Urinary bladder (tissue), 4 donors: ENCODE data around the gene SETD3. TPM values are rescaled to one million over a fixed set of nuclear protein-coding genes. Genes with fewer than 3 reads are reported as not detected.

Source experiments
- DNase-seq: peaks from one replicate; pipeline ENCODE4 v3.0.0-alpha.2; 2015; ENCODE audit errors: extremely low spot score
- H3K27ac ChIP-seq: one replicate; pipeline ENCODE4 v1.5.1; 2013; ENCODE audit warnings: low read depth, mild to moderate bottlenecking, moderate library complexity
- H3K36me3 ChIP-seq: one replicate; pipeline ENCODE4 v1.6.1; 2013; ENCODE audit warnings: mild to moderate bottlenecking, moderate library complexity; ENCODE audit not compliant: insufficient read depth
- H3K4me1 ChIP-seq: one replicate; pipeline ENCODE4 v1.6.1; 2013; ENCODE audit warnings: mild to moderate bottlenecking, moderate library complexity; ENCODE audit not compliant: insufficient read depth
- H3K4me3 ChIP-seq: one replicate; pipeline ENCODE4 v1.5.1; 2013; ENCODE audit warnings: low read depth, low read length
- WGBS: extraction: QIAGEN DNeasy Blood & Tissue Kit; methylation state at CpG from one replicate; pipeline ENCODE4 v1.1.7; 2013; 5-methylcytosine and 5-hydroxymethylcytosine counted together
- polyA plus RNA-seq: library from polyadenylated mRNA; stranded (reverse); fragments of 200-250 nt; gene quantifications from one replicate; pipeline ENCODE4 v1.2.3, GENCODE V29; 2013
- total RNA-seq: library from RNA; depleted of rRNA; stranded (reverse); fragments of >200 nt; gene quantifications from one replicate; pipeline ENCODE4 v1.2.3, GENCODE V29; 2014
- donor health status: healthy with polysubstance abuse.
- donor health status: healthy.

SETD3 gene
- total RNA-seq (72.1 TPM), polyA plus RNA-seq (68.6 TPM)

DNA sequence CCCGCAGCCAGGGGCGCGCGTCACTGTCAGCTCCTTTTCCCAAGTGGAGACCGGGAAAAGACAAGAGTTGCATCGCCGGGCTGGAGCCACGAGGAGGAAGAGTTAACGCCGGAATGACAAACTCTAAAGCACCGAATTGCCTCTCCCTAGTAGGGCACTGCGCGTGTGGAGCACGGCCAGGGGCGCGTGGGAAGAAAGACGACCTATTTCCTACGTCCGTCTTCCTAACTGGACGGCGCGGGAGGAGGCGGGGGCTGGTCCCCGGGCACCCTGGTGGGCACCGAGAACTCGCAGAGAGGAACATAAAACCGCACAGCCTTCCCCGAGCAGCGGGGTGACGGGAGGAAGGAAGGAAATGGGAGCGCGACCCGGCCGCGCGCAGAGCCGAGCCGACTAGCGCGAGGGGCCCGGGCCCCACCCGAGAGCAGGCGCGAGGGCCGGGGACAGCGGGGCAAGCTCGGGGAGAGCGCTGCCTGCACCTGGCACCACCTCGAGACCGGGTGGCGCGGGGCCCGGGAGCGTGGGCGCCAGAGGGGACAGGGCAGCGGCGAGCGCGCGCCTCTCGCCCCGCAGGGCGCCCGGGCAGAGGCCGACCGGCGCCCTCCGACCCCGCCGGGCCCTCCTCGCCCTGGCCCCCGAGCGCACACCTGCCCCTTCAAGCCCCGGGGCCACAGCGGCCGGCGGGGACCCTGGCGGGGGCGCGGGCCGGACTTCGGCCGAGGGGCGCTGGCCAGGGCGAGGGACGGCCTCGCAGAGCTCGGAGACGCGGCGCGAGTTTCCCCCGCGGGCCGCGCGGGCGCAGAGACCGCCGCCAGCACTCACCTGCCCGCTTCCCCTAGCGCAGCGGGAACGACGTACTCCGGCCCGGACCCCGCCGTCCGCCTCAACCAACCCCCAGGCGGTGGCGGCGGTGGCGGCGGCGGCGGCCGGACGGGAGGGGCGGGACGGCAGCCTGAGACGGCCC, at the start of gene SETD3:
TSS of gene SETD3 (minus strand) at position 954 of the 964 bp plus-strand sequence. CDS start 15,054 bp downstream, outside the sequence.
- WGBS, result under 1% methylated on average over 122 of the region's 122 CpGs
- H3K36me3 ChIP-seq, result no peaks in the 10 kb centered on the region
- H3K27ac ChIP-seq, result peak within 1 kb of the TSS; percentile 95
- H3K4me1 ChIP-seq, result peaks cover 3% of the 10 kb centered on the region
- DNase-seq, result no peak
- H3K4me3 ChIP-seq, result peak within 1 kb of the TSS; percentile 99

GRCh38 chr14:99529899-99530298, 49.2 kb upstream of the SETD3 start:
- no peak overlapping the region for H3K27ac ChIP-seq
- no peak overlapping the region for H3K4me3 ChIP-seq
- no peak for DNase-seq
- H3K36me3 ChIP-seq, result no peaks in the 10 kb centered on the region
- no peaks in the 10 kb centered on the region for H3K4me1 ChIP-seq
- 78% methylated on average over 4 of the region's 4 CpGs for WGBS

- H3K4me3 ChIP-seq, result no peak overlapping the region
- H3K4me1 ChIP-seq, result no peaks in the 10 kb centered on the region
- no peak for DNase-seq
- WGBS, result 84% methylated on average over 19 of the region's 19 CpGs
- H3K36me3 ChIP-seq, result no peaks in the 10 kb centered on the region
- H3K27ac ChIP-seq, result no peak overlapping the region
Measured at GRCh38 chr14:99527427-99528076, 46.9 kb upstream of the SETD3 start.

DNA sequence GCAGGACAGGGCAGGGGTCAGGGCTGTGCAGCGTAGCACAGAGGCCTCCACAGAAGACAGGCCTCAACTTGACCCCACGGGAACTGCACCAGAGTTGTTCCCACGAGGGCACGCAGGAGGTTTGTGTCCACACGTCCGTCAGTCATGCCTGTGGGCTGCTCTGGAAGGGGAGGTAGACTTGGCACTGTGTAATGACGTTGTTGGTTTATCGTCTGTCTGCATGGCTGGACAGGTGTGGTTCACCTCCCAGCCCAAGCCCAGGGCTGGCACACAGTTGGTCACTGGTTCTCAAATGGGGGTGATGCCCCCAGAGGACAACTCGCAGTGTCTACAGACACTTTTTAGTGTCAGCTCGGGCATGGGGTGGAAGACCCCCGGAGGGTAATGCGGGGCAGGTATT, 46.4 kb upstream of the SETD3 start:
- 84% methylated on average over 12 of the region's 12 CpGs for WGBS

GRCh38 chr14:99525699-99526080, 45.0 kb upstream of the SETD3 start:
- 85% methylated on average over 12 of the region's 12 CpGs for WGBS
- no peak for DNase-seq
- Histone ChIP-seq H3K36me3 (no peaks in the 10 kb centered on the region), H3K4me1 (no peaks in the 10 kb centered on the region), H3K27ac (no peak overlapping the region), H3K4me3 (no peak overlapping the region)

More for the DNA sequence above, 46.4 kb upstream of the SETD3 start:
- DNase-seq, result no peak
- no peaks in the 10 kb centered on the region for H3K36me3 ChIP-seq
- no peak overlapping the region for H3K4me3 ChIP-seq
- no peak overlapping the region for H3K27ac ChIP-seq
- no peaks in the 10 kb centered on the region for H3K4me1 ChIP-seq

DNA sequence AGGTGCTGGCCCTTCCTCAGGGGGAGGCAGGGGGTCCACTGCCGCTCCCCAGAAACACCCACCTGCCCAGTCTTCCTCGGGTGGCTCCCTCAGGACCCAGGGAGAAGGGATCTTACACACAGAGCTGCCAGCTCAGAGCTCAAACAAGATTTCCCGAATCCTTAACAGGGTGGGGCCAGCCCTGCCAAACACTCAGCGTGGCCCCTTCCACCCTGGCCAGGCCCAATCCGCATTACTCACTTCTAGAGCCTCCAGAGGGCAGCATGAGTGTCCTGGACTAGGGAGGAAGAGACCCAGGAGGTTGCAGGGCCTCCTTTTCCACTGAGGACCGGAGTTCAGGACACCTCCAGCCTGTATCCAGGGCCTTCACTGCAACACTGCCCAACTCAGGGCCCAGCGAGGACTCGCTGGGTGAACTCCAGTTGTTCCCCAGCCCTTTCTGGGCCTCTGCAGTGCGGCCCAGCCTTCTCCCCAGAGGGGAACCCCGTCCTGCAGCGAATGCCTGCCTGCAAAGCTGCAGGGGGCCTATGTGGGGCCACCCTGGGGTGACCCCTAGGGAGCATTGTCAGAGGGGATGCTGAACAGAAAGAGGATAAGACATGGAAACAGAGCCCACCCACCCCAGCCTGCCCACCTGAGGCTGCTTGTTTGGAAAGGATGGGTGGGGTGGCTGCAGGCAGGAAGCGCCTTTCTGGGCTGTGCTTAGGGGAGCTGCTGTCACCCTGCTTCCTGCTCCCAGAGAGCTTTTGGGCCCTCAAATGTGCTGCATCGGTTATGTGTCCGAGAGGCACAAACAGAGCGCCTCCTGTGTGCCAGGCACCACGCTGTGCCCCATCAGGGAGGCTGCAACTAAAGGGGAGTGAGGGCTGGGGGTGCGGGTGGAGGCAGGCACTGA, 44.4 kb upstream of the SETD3 start:
- WGBS, result 56% methylated on average over 17 of the region's 17 CpGs
- no peak overlapping the region for H3K4me3 ChIP-seq
- no peaks in the 10 kb centered on the region for H3K4me1 ChIP-seq
- DNase-seq, result no peak
- no peaks in the 10 kb centered on the region for H3K36me3 ChIP-seq
- H3K27ac ChIP-seq, result no peak overlapping the region

DNA sequence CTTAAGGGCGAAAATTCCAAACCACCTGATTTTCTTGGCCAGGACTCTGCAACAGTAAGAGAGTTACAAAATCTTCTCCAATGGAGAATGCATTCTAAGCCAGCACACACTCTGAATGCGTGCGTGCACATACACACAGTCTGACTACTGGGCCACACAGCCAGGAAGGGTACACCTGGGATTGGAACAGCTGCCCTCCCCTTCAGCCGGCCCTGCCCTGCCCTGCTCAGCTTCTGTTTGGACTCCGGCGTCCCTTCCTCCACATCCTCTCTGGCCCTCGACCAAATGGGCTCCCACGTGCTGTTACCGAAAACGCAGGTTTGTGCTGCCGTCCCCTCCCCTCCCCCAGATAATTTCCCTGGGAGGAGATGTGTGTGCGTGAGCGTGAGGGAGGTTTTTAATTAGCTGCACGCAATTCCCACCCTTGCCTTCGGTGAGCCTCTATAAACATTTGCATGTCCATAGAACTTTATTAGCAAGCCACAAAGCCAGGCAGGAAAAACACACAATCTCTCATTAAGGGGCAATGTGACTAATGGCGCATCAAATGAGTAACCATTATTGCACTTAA, 43.5 kb upstream of the SETD3 start:
- H3K4me3 ChIP-seq, result no peak overlapping the region
- no peak overlapping the region for H3K27ac ChIP-seq
- 47% methylated on average over 16 of the region's 16 CpGs for WGBS
- DNase-seq, result no peak
- no peaks in the 10 kb centered on the region for H3K36me3 ChIP-seq
- H3K4me1 ChIP-seq, result no peaks in the 10 kb centered on the region

DNA sequence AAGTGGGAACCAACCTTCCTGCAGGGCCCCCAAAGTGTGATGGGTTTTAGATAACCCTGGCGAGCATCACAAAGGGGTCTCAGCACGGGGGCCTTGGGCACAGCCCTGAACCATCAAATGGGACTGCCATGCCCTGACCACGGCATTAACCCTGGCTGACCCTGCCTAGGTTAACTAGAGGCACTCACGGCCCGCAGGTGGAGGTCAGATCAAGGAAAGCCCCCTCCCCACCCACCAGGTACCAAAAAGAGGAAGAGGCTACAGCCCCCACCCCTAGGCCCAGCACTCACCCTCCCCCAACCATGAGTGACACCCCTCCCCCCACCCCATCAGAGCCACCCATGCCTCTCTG, 43.0 kb upstream of the SETD3 start:
- Histone ChIP-seq H3K4me1 (no peaks in the 10 kb centered on the region), H3K27ac (no peak overlapping the region), H3K36me3 (no peaks in the 10 kb centered on the region), H3K4me3 (no peak overlapping the region)
- 61% methylated on average over 5 of the region's 5 CpGs for WGBS
- no peak for DNase-seq

- H3K27ac ChIP-seq, result peak overlapping the region; percentile 46
- DNase-seq, result no peak
- no peaks in the 10 kb centered on the region for H3K36me3 ChIP-seq
- no peaks in the 10 kb centered on the region for H3K4me1 ChIP-seq
- H3K4me3 ChIP-seq, result no peak overlapping the region
- 29% methylated on average over 14 of the region's 14 CpGs for WGBS
Measured at GRCh38 chr14:99522934-99523703, 42.5 kb upstream of the SETD3 start.

DNA sequence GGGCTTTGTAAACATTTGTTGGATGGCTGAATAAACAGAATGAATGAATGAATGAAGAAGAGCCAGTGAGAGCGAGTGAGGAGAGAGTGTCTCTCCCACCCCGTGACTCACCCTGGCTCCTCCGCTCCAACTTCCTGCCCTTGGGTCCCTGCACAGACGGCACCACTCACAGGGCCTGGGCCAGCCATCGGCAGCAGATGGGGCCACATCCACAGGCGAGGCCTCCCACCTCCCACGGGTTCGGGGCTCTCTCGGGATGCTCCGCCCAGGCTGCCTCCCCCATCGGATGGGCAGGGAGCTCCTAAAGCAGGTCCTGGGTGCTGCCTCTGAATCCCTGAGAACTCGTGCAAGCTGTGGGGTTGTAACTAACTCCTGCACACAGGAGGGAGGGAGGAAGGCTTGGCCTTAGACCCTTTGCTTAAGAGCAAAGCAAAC, 41.8 kb upstream of the SETD3 start:
- DNase-seq, result no peak
- WGBS, result 18% methylated on average over 12 of the region's 12 CpGs
- Histone ChIP-seq H3K4me1 (no peaks in the 10 kb centered on the region), H3K27ac (no peak overlapping the region), H3K4me3 (no peak overlapping the region), H3K36me3 (no peaks in the 10 kb centered on the region)

DNA sequence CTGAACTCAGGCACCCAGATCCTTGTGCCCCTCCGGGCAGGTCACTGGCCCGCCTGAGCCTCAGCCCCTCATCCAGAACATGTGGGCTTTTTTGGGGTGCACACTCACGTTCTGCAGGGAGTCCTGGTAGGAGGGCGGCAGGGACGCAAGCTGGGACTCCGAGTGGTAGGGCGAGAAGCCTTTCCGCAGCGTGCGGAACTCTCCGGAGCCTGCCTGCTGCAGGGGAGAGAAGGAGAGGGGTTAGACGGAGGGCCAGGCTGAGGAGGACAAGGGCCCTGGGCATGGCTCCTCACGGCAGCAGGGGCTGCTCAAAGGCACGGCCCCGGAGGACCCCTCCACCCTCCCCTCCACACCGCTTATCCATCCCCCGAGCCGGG, 41.4 kb upstream of the SETD3 start:
- no peak for DNase-seq
- 69% methylated on average over 18 of the region's 18 CpGs for WGBS
- no peaks in the 10 kb centered on the region for H3K4me1 ChIP-seq
- H3K36me3 ChIP-seq, result no peaks in the 10 kb centered on the region
- H3K27ac ChIP-seq, result no peak overlapping the region
- no peak overlapping the region for H3K4me3 ChIP-seq

DNA sequence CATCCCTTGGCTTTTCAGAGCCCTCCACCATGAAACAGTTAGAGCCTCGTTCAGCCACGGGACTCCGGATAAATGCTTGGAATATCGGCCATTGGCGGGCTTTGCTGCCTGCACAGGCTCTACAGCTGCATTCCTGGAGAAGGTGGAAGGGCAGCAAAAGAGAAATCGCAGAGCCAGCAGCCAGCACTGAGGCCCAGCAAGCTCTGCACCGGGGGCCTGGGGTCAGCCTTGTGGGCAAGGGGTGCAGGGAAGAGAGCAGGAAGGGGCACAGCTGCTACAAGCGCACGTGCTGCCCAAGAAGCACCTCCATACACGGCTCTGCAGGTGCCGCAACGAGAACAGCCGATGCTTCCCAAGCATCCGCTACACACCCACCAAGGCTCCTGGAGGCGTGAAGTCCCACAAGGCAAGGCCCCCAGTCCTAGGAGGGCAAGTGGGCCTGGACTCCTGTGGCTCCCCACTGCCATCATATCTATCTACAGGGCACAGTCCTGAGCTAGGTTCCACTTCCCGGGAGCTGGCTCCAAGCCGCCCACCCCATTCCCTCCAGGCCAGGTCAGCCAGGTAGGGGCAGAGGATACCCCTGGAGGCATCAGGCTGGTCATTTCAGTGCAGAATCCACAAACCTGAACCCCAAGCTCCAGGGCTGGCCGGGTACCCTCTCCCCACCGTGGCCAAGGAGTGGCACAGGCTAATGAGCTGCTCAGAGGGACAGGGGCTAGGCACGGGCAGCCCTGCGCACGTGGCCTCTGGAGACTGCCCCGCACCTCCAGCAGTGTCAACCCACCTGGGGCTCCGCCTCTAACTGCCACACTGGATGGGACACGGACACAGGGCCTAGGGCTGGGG, 40.7 kb upstream of the SETD3 start:
- no peaks in the 10 kb centered on the region for H3K36me3 ChIP-seq
- H3K27ac ChIP-seq, result no peak overlapping the region
- H3K4me3 ChIP-seq, result no peak overlapping the region
- 91% methylated on average over 25 of the region's 25 CpGs for WGBS
- DNase-seq, result no peak
- no peaks in the 10 kb centered on the region for H3K4me1 ChIP-seq
